RCC 7860 (cell line): Measurements from ENCODE around the gene SNX9.
"Not testable (repeated sequence)": the region's sequence is repeated elsewhere in the genome, so short reads cannot be mapped to it uniquely, and the experiment has no call there.

Experiments
- DNase-seq: peaks from one replicate; pipeline ENCODE4 v3.0.0-alpha.2; 2015; ENCODE audit warnings: low spot score
- FAIRE-seq: peaks from 2 replicates; lab custom pipeline; 2012; peaks lifted over from hg19 to GRCh38; lab: Jason Lieb, UNC

SNX9 gene

DNA sequence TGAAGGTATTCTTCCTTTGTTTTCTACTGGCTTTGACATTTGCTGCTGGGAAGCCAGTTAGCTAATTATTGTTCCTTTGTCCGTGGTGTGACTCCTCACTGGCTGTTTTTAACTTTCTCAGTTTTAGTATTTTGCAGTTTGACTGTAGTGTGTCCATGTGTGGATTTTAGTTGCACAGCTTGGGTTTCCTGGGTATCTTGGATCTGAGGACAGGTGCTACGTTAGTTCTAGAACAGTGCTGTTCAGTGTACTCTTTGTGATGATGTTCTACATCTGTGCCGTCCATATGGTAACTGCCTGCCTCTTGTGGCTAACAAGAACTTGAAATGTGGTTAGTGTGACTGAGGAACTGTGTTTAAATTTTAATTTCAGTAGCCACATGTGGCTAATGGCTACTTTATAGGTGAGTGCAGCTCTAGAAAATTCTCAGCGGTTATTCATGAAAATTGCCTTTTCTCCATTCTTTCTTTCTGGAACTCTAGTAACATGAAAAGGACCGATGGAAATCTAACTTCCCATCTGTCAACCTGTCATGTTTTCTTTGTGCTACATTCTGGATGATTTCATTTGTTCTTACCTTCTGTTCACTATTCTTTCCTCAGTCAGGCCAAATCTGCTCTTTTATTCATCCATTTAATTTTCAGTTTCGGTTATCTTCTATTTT, 7.4 kb downstream of the SNX9 start:
- FAIRE-seq = peak; percentile 68
- DNase-seq = peak; percentile 23

DNA sequence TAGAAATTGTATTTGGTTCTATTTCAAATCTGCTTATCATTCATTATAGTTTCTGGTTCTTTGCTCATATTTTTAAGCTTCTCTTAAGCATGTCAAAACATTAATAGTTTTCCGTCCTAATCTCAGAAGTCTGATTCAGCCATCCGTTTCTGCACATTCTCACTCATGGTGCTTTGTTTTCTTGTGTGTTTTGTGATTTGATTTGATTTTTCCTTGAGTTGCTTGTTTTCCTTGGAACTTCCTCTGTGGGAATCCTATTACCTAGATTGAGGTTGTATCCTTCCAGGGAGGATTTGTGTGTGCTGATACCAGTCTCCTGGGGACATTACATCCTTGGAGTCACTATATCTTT, 7.9 kb downstream of the SNX9 start:
- DNase-seq (no peak), FAIRE-seq (no peak)

DNA sequence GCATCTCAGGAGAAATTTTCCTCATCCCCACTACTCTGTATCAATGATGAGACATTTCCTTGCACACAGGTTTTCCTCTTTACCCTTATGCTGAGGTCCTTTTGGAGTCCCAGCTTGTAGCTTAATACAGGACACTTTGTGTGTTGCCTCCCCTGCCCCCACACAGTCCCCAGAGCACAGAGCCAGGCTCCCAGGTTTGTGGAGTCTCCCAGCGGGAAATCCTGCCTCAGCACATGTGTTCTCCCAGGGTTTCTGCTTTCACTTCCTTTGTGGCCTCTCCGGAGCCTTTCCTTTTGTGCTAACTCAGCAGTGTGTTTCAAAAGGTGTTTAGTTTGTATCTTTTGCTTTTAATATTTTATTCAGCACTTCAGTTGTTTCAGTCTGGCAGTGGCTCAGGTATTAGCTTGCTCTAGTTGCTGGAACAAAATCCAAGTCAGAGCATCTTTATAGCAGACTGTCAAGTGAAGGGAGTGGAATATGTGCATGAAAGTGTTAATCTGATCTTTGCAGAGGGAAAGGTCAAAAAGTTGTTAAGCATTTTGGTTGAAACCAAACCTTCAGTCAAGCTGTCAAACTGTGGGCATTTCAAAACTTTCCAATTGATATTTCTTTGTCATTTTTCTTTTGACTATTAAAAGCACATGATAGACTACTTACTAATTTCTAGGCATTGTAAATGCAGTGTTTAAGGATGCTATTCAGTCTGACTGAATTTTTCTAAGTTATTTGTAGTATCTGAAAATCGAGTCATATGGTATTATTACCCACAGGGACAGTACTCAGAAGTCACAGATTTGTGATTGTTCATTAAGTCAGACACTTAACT, 8.6 kb downstream of the SNX9 start:
- FAIRE-seq = no peak
- DNase-seq = no peak

GRCh38 chr6:157832250-157832967, 9.4 kb downstream of the SNX9 start:
- DNase-seq (no peak), FAIRE-seq (no peak)

DNA sequence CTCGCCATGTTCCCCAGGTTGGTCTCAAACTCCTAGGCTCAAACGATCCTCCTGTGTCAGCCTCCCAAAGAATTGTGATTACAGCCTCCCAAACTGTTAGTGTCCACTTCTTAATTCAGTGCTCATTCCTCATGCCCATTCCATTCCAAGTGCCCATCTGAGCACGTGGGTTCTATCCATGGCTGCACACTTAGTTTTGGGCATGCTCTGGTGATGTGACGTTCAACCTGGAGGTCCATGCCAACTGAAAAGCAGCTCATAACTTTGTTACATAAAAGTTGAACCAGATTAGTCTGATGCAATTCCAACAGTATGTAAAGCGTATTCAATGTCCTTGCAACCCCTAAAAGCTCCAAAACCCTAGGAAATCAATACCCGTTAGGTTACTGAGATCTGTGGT, 11.5 kb downstream of the SNX9 start:
- FAIRE-seq (no peak), DNase-seq (no peak)

DNA sequence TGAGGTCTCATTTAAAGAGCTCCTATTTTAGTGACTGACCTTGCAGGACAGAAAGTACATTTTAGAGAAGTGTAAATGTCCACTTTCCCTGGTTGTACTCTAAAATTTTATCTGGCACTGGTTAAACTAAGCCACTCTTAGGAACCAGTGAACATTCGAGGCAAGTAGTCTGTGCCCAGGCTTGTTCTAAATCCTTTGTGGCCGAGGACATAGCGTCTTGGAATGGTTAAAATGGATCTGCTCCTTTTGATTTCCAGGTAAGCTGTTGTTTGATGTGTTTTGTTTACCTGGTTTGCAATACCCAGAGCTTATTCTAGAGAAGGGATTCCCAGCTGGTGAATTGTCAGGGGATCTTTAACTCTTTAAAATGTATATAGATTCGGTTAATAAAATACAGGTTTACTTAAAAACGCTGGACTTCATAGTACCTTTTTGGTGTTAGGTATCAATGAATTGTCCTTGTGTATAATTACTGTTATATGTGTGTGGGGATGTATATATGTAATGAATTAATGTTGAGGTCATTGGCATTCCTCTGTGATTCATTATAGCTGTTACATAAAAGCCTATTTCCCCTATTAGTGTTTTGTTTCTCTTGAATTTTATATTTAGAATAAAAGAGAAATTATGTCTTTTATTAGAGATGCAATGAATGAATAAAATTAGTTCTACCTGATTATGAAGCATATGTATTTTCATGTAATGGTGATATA, 15.8 kb downstream of the SNX9 start:
- no peak for FAIRE-seq
- no peak for DNase-seq

GRCh38 chr6:157839606-157840005, 16.6 kb downstream of the SNX9 start:
- no peak for FAIRE-seq

GRCh38 chr6:157840261-157840660, 17.2 kb downstream of the SNX9 start:
- FAIRE-seq (no peak), DNase-seq (no peak)

More at GRCh38 chr6:157839606-157840005, 16.6 kb downstream of the SNX9 start:
- DNase-seq = no peak

DNA sequence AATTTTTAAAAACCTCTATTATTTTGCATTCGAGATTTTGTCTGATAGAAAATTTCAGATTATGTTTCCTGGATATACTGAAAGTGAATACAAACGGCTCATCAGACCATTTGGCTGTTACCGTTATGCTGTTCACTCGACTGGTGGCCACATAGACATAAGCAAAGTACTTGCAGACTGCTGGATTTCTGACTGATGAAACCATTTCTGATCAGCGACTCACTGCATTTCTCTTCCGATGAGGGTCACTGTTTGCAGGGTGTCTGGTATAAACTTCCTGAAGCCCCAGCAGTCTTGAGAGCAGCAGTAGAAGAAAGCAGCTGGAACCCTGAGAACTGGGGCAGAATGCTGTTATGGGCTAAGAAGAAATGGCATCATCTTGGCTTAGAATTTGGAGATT, 17.7 kb downstream of the SNX9 start:
- peak; percentile 49 for DNase-seq
- FAIRE-seq = no peak

GRCh38 chr6:157841211-157841840, 18.3 kb downstream of the SNX9 start:
- peak; percentile 37 for DNase-seq
- FAIRE-seq = no peak

DNA sequence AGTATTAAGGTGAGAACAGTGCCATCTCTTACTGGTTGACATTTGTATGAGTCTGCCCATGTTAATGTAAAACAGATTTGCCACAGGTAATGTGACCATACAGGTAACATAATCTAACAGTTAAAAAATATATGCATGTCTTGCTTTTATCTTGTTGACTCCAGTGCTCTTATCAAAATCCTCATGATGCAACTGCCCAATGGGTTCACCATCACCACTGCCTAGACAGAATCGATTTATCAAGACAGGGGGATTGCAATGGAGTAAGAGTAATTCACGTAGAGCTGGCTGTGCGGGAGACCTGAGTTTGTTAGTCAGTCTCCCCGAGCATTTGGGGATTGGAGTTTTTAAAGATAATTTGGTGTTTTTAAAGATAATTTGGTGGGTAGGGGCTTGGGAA, 19.2 kb downstream of the SNX9 start:
- DNase-seq = no peak
- no peak for FAIRE-seq

- FAIRE-seq, DNase-seq: not testable (repeated sequence)
Measured at GRCh38 chr6:157844196-157844595, 21.1 kb downstream of the SNX9 start.

- DNase-seq = no peak
- no peak for FAIRE-seq
Measured at GRCh38 chr6:157845493-157846259, 22.6 kb downstream of the SNX9 start.

DNA sequence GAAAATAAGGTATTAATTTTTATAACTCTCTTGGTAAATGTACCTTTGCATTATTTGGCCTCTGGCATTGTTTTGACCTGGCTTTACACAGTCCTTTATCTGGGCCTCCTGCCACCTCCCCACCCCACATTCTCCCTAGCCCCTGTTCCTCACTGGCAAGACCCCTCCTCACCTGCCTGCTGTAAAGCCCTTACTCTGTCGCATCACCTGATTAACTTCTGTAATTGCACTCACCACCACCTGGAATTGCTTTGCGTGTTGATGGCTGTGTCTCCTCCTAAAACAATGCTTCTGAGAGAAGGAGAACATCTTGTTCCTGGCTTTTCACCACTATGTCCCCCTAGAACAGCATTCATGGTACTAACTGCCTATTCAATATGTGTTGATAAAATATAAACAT, 24.8 kb downstream of the SNX9 start:
- DNase-seq (no peak), FAIRE-seq (no peak)

DNA sequence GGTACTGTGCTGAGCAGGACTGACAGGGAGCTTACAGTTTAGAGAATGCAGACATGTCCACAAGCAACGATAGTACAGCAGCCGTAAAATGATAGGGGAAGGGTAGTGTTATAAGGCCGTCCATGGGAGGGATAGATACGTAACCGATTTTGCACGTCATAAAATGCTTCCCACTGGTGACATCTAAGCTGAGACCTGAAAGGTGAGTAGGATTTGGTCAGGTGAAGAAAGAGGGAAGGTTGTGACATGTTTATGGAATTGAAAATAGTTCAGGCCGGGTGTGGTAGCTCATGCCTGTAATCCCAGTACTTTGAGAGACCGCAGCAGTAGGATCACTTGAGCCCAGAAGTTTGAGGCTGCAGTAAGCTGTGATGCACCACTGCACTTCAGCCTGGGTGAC, 25.6 kb downstream of the SNX9 start:
- no peak for DNase-seq
- no peak for FAIRE-seq

DNA sequence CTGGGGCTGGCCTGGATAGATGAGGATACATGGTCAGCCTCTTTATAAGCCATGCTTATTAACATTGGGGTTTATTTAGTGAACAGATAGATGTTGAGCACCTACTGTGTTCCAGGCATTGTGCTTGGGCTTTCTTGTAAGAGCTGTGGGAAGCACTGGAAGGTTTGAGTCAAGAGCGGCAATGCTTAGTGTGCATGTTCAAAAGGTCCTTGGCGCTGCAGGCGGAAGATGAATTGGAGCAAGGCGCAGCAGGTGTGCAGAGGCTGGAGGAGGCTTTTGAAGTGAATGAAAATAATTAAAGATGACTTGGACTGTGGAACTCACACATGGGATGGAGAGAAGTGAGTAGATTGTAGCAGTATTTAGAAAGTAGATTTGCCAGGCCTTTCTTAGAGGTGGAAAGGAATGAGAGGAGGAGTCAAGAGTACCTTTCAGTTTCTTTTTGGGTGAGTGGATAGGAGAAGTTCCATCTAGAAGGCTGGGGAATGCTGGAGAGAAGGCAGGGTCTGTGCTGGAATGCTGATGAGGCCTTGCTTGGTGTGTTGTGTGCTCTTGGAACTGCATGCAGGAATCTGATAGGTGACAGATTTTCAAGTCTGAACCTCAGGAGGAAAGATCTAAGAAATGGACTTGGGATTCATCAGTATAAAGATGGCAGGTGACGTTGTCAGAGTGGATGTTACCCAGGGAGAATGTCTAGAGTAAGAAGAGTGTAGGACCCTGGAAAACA, 26.4 kb downstream of the SNX9 start:
- no peak for DNase-seq
- no peak for FAIRE-seq

DNA sequence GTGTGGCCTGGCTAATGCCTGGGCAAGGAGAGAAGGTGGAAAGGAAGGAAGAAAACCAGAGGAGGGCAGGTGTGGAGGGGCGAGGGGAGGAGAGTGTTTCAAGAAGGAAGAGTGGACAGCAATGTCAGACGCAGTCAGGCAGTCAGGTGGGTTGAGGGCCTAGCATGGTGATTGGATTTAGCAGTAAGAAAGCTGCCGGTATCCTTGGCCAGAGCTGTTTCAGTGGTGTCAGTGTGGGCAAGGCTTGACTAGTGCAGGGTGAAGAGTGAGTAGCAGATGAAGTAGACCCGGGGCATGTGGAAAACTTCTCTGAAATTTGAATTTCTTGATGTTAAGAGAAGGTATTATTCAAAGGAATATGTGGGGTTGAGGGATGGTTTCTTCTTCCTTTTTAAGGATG, 27.0 kb downstream of the SNX9 start:
- FAIRE-seq (no peak), DNase-seq (no peak)

- FAIRE-seq = no peak
Measured at GRCh38 chr6:157853018-157853805, 30.2 kb downstream of the SNX9 start.

More at GRCh38 chr6:157853018-157853805, 30.2 kb downstream of the SNX9 start:
- DNase-seq = no peak
